Measurements from ENCODE around the gene IL20RA. TPM values are rescaled to one million over a fixed set of nuclear protein-coding genes. Genes with fewer than 3 reads are reported as not detected.

The IL20RA gene
- total RNA-seq, 2 donors from 2014 or later: not detected

GRCh38 chr6:137010128-137010718 lies 34.5 kb downstream of the IL20RA start:
- H3K9me3 Mint-ChIP-seq: no peaks in the 10 kb centered on the region
- no peaks in the 10 kb centered on the region for H3K4me1 Mint-ChIP-seq (ENCODE audit: low read depth in 2 of 2)
- H3K4me3 Mint-ChIP-seq: no peak overlapping the region
- no peak for DNase-seq (ENCODE audit: low spot score)
- no peaks in the 10 kb centered on the region for H3K36me3 Mint-ChIP-seq
- no peak overlapping the region for H3K27ac Mint-ChIP-seq
- no peak for ATAC-seq
- H3K27me3 Mint-ChIP-seq: peaks cover 37 to 58% of the 10 kb centered on the region in 2 donors

- no peaks in the 10 kb centered on the region for H3K9me3 Mint-ChIP-seq
- DNase-seq (ENCODE audit: low spot score) (no peak), ATAC-seq (no peak)
- H3K36me3 Mint-ChIP-seq: no peaks in the 10 kb centered on the region
- H3K4me1 Mint-ChIP-seq (ENCODE audit: low read depth in 2 of 2): no peaks in the 10 kb centered on the region
- H3K27me3 Mint-ChIP-seq: peaks cover 41 to 49% of the 10 kb centered on the region in 2 donors
- H3K4me3 Mint-ChIP-seq: no peak overlapping the region
- H3K27ac Mint-ChIP-seq: no peak overlapping the region
Observed at GRCh38 chr6:137008204-137008603, 36.6 kb downstream of the IL20RA start.

- H3K27ac Mint-ChIP-seq: no peak overlapping the region
- H3K36me3 Mint-ChIP-seq: no peaks in the 10 kb centered on the region
- H3K9me3 Mint-ChIP-seq: no peaks in the 10 kb centered on the region
- ATAC-seq: no peak
- H3K4me3 Mint-ChIP-seq: no peak overlapping the region
- no peaks in the 10 kb centered on the region for H3K4me1 Mint-ChIP-seq (ENCODE audit: low read depth in 2 of 2)
- DNase-seq (ENCODE audit: low spot score): no peak
- H3K27me3 Mint-ChIP-seq: peaks cover 40 to 52% of the 10 kb centered on the region in 2 donors
Observed at GRCh38 chr6:137006056-137006455, 38.7 kb downstream of the IL20RA start.

- ATAC-seq (no peak), DNase-seq (ENCODE audit: low spot score) (no peak)
- Mint-ChIP-seq H3K4me3 (no peak overlapping the region), H3K27me3 (peaks cover 38 to 54% of the 10 kb centered on the region in 2 donors), H3K4me1 (ENCODE audit: low read depth in 2 of 2) (no peaks in the 10 kb centered on the region), H3K9me3 (no peaks in the 10 kb centered on the region), H3K27ac (no peak overlapping the region), H3K36me3 (no peaks in the 10 kb centered on the region)
Observed at GRCh38 chr6:137005073-137005472, 39.7 kb downstream of the IL20RA start.

GRCh38 chr6:137002505-137002904 lies 42.3 kb downstream of the IL20RA start:
- ATAC-seq (no peak), DNase-seq (ENCODE audit: low spot score) (no peak)
- no peaks in the 10 kb centered on the region for H3K9me3 Mint-ChIP-seq
- H3K27ac Mint-ChIP-seq: no peak overlapping the region
- H3K4me1 Mint-ChIP-seq (ENCODE audit: low read depth in 2 of 2): no peaks in the 10 kb centered on the region
- H3K4me3 Mint-ChIP-seq: no peak overlapping the region
- peaks cover 41 to 44% of the 10 kb centered on the region in 2 donors for H3K27me3 Mint-ChIP-seq
- no peaks in the 10 kb centered on the region for H3K36me3 Mint-ChIP-seq

- ATAC-seq (no peak), DNase-seq (ENCODE audit: low spot score) (no peak)
- Mint-ChIP-seq H3K4me3 (no peak overlapping the region), H3K27ac (no peak overlapping the region), H3K4me1 (ENCODE audit: low read depth in 2 of 2) (no peaks in the 10 kb centered on the region), H3K27me3 (peaks cover 37 to 41% of the 10 kb centered on the region in 2 donors), H3K9me3 (no peaks in the 10 kb centered on the region), H3K36me3 (no peaks in the 10 kb centered on the region)
Observed at GRCh38 chr6:137001977-137002302, 42.8 kb downstream of the IL20RA start.

- peaks cover 41 to 45% of the 10 kb centered on the region in 2 donors for H3K27me3 Mint-ChIP-seq
Observed at GRCh38 chr6:137001299-137001976, 43.3 kb downstream of the IL20RA start.

GRCh38 chr6:137000825-137001224 lies 43.9 kb downstream of the IL20RA start:
- Mint-ChIP-seq H3K27ac (no peak overlapping the region), H3K36me3 (no peaks in the 10 kb centered on the region), H3K4me3 (no peak overlapping the region), H3K27me3 (peaks cover 44 to 52% of the 10 kb centered on the region in 2 donors), H3K4me1 (ENCODE audit: low read depth in 2 of 2) (no peaks in the 10 kb centered on the region), H3K9me3 (no peaks in the 10 kb centered on the region)
- DNase-seq (ENCODE audit: low spot score) (no peak), ATAC-seq (no peak)

More at GRCh38 chr6:137001299-137001976, 43.3 kb downstream of the IL20RA start:
- no peaks in the 10 kb centered on the region for H3K4me1 Mint-ChIP-seq (ENCODE audit: low read depth in 2 of 2)
- H3K9me3 Mint-ChIP-seq: no peaks in the 10 kb centered on the region
- DNase-seq (ENCODE audit: low spot score) (no peak), ATAC-seq (no peak)
- no peak overlapping the region for H3K27ac Mint-ChIP-seq
- H3K4me3 Mint-ChIP-seq: no peak overlapping the region
- H3K36me3 Mint-ChIP-seq: no peaks in the 10 kb centered on the region

GRCh38 chr6:136995521-136995920 lies 49.2 kb downstream of the IL20RA start:
- ATAC-seq (no peak), DNase-seq (ENCODE audit: low spot score) (no peak)
- no peaks in the 10 kb centered on the region for H3K9me3 Mint-ChIP-seq
- H3K27ac Mint-ChIP-seq: no peak overlapping the region
- H3K27me3 Mint-ChIP-seq: peaks cover 43 to 61% of the 10 kb centered on the region in 2 donors
- H3K36me3 Mint-ChIP-seq: no peaks in the 10 kb centered on the region
- H3K4me3 Mint-ChIP-seq: no peak overlapping the region
- H3K4me1 Mint-ChIP-seq (ENCODE audit: low read depth in 2 of 2): no peaks in the 10 kb centered on the region

GRCh38 chr6:136994782-136995181 lies 50.0 kb downstream of the IL20RA start:
- no peaks in the 10 kb centered on the region for H3K9me3 Mint-ChIP-seq
- no peak overlapping the region for H3K27ac Mint-ChIP-seq
- H3K4me1 Mint-ChIP-seq (ENCODE audit: low read depth in 2 of 2): no peaks in the 10 kb centered on the region
- ATAC-seq (no peak), DNase-seq (ENCODE audit: low spot score) (no peak)
- no peak overlapping the region for H3K4me3 Mint-ChIP-seq
- peaks cover 41 to 67% of the 10 kb centered on the region in 2 donors for H3K27me3 Mint-ChIP-seq
- H3K36me3 Mint-ChIP-seq: no peaks in the 10 kb centered on the region

- H3K27me3 Mint-ChIP-seq: peaks cover 48 to 82% of the 10 kb centered on the region in 2 donors
- H3K27ac Mint-ChIP-seq: no peak overlapping the region
- DNase-seq (ENCODE audit: low spot score) (no peak), ATAC-seq (no peak)
- H3K36me3 Mint-ChIP-seq: no peaks in the 10 kb centered on the region
- H3K9me3 Mint-ChIP-seq: no peaks in the 10 kb centered on the region
- H3K4me3 Mint-ChIP-seq: no peak overlapping the region
- no peaks in the 10 kb centered on the region for H3K4me1 Mint-ChIP-seq (ENCODE audit: low read depth in 2 of 2)
Observed at GRCh38 chr6:136992113-136992512, 52.7 kb downstream of the IL20RA start.

GRCh38 chr6:136991646-136992045 lies 53.1 kb downstream of the IL20RA start:
- DNase-seq (ENCODE audit: low spot score): no peak
- Mint-ChIP-seq H3K36me3 (no peaks in the 10 kb centered on the region), H3K4me3 (no peak overlapping the region), H3K9me3 (no peaks in the 10 kb centered on the region), H3K27me3 (peaks cover 44 to 78% of the 10 kb centered on the region in 2 donors), H3K27ac (no peak overlapping the region), H3K4me1 (ENCODE audit: low read depth in 2 of 2) (no peaks in the 10 kb centered on the region)
- no peak for ATAC-seq

- H3K27ac Mint-ChIP-seq: no peak overlapping the region
- DNase-seq (ENCODE audit: low spot score) (no peak), ATAC-seq (no peak)
- H3K4me1 Mint-ChIP-seq (ENCODE audit: low read depth in 2 of 2): no peaks in the 10 kb centered on the region
- no peaks in the 10 kb centered on the region for H3K9me3 Mint-ChIP-seq
- H3K27me3 Mint-ChIP-seq: peaks cover 45 to 77% of the 10 kb centered on the region in 2 donors
- no peak overlapping the region for H3K4me3 Mint-ChIP-seq
- no peaks in the 10 kb centered on the region for H3K36me3 Mint-ChIP-seq
Observed at GRCh38 chr6:136990754-136991153, 54.0 kb downstream of the IL20RA start.

GRCh38 chr6:136990242-136990578 lies 54.6 kb downstream of the IL20RA start:
- H3K4me3 Mint-ChIP-seq: no peak overlapping the region
- no peaks in the 10 kb centered on the region for H3K9me3 Mint-ChIP-seq
- H3K27ac Mint-ChIP-seq: no peak overlapping the region
- peaks cover 45 to 75% of the 10 kb centered on the region in 2 donors for H3K27me3 Mint-ChIP-seq
- DNase-seq (ENCODE audit: low spot score) (no peak), ATAC-seq (no peak)
- H3K36me3 Mint-ChIP-seq: no peaks in the 10 kb centered on the region
- no peaks in the 10 kb centered on the region for H3K4me1 Mint-ChIP-seq (ENCODE audit: low read depth in 2 of 2)
